Activated CD4-positive, alpha-beta memory T cell treated with anti-CD3 and anti-CD28 coated beads for 36 hours (primary cell): Measurements from ENCODE around the gene FZD4. TPM values are rescaled to one million over a fixed set of nuclear protein-coding genes. Genes with fewer than 3 reads are reported as not detected.
"Not testable (repeated sequence)": the region's sequence is repeated elsewhere in the genome, so short reads cannot be mapped to it uniquely, and the experiment has no call there.

Source experiments
- CTCF ChIA-PET: fragments of 350-600 bp; sonication (Branson Sonifier 250); formaldehyde crosslinking; loops from one replicate; lab custom pipeline; 2021; ENCODE audit warnings: antibody characterized with exemption, inconsistent platforms; lab: Charles Lee
- POLR2A ChIA-PET: fragments of 350-600 bp; sonication (Branson Sonifier 250); formaldehyde crosslinking; loops from one replicate; lab custom pipeline; 2021; ENCODE audit warnings: antibody characterized with exemption; lab: Charles Lee
- DNase-seq: peaks from one replicate; pipeline ENCODE4 v3.0.0-alpha.2; 2020
- H3K27ac Mint-ChIP-seq: one replicate; pipeline ENCODE4 v1.8.0; 2021; ENCODE audit warnings: mixed read lengths
- H3K27me3 Mint-ChIP-seq: one replicate; pipeline ENCODE4 v1.8.0; 2021; ENCODE audit warnings: mixed read lengths
- H3K36me3 Mint-ChIP-seq: one replicate; pipeline ENCODE4 v1.8.0; 2021; ENCODE audit warnings: mixed read lengths
- H3K4me1 Mint-ChIP-seq: one replicate; pipeline ENCODE4 v1.8.0; 2021; ENCODE audit warnings: low read depth, mixed read lengths
- H3K4me3 Mint-ChIP-seq: one replicate; pipeline ENCODE4 v1.8.0; 2021; ENCODE audit warnings: mild to moderate bottlenecking, mixed read lengths
- H3K9me3 Mint-ChIP-seq: one replicate; pipeline ENCODE4 v1.8.0; 2021; ENCODE audit warnings: mixed read lengths
- intact Hi-C: fragments of 100-400 bp; cut with micrococcal nuclease; formaldehyde crosslinking; loops from one replicate; pipeline ENCODE4 v1.15.1; 2023
- total RNA-seq, 2 experiments: library from RNA; stranded (reverse); gene quantifications; one replicate each; pipeline ENCODE4 v1.2.3, GENCODE V29; 2021

The FZD4 gene
- total RNA-seq, 2 experiments from 2014 or later, result 0.33 to 0.36 TPM

DNA sequence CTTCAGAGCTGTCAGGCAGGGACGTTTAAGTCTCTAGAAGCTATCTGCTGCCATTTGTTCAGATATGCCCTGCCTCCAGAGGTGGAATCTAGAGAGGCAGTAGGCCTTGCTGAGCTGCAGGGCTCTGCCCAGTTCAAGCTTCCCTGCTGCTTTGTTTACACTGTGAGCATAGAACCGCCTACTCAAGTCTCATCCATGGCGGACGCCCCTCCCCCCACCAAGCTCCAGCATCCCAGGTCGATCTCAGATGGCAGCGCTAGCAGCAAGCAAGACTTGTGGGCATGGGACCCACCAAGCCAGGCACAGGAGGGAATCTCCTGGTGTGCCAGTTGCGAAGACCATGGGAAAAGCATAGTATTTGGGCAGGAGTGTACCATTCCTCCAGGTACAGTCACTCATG lies 12.4 kb upstream of the FZD4 start:
- peaks cover 20% of the 10 kb centered on the region for H3K27me3 Mint-ChIP-seq
- DNase-seq, POLR2A ChIA-PET, H3K36me3 Mint-ChIP-seq, intact Hi-C loops, H3K27ac Mint-ChIP-seq, H3K9me3 Mint-ChIP-seq, CTCF ChIA-PET, H3K4me3 Mint-ChIP-seq, H3K4me1 Mint-ChIP-seq: not testable (repeated sequence)

DNA sequence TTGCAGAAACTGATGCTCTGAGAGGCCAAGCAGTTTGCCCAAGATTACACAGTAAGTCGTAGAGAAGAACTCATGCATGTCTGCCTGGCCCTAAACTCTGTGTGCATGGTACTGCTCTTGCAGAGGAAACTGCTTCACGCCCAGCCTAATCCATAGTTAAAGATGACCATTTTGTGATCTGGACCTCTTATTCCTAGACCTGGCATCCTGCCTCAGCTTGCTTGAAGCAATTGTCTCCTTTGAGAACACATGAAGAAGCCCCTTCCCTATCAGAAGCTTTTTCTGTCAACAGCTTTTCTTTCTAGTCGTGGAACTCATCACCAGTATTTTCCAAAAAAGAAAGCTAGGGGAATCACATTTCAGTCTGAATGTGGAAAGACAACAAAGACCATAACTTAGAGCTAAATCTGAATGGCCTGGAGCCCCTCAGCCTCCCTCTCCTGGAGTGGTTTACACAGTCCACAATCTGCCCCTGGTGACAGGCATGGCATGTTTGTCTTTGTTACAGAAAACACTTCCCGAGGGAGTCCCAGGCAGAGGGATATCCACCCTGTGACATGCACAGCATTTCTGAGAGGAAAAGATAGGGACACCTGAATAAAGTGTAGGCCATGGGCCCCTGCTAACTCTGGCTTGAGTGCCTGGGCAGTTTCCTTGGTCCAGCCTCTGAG lies 2.9 kb upstream of the FZD4 start:
- Mint-ChIP-seq H3K27me3 (peaks cover 34% of the 10 kb centered on the region), H3K4me1 (peaks cover 9% of the 10 kb centered on the region), H3K4me3 (no peak overlapping the region), H3K9me3 (no peaks in the 10 kb centered on the region), H3K36me3 (no peaks in the 10 kb centered on the region), H3K27ac (no peak overlapping the region)
- CTCF ChIA-PET, result interaction anchor here (0.8 to 1.6 kb wide), 2 partner anchors 19 to 34 kb away, joined by 3 to 6 read pairs; no protein-coding TSS in a partner anchor
- POLR2A ChIA-PET, result no interaction called here
- intact Hi-C loops, result no loop called here
- DNase-seq, result no peak

DNA sequence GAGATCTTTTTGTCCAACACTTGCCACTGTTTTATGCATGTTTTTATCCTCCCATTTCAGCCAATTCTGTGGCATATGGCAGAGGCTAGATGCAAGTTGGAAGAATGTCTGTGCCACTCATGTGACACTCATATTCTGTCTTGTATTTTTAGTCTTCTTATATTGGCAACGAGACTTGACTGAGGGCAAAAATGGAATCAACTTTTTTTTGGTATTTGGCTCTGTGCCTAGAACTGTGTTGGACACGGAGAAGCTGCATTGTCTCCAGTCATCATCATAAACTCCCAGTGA lies 1.7 kb upstream of the FZD4 start:
- peaks cover 31% of the 10 kb centered on the region for H3K27me3 Mint-ChIP-seq
- CTCF ChIA-PET, result interaction anchor here (3.3 kb wide), 1 partner anchor 18 kb away, joined by 18 read pairs; no protein-coding TSS in a partner anchor
- POLR2A ChIA-PET, result no interaction called here
- intact Hi-C loops, result no loop called here
- no peak overlapping the region for H3K27ac Mint-ChIP-seq
- no peaks in the 10 kb centered on the region for H3K9me3 Mint-ChIP-seq
- H3K36me3 Mint-ChIP-seq, result no peaks in the 10 kb centered on the region
- H3K4me3 Mint-ChIP-seq, result no peak overlapping the region
- no peak for DNase-seq
- peaks cover 9% of the 10 kb centered on the region for H3K4me1 Mint-ChIP-seq

DNA sequence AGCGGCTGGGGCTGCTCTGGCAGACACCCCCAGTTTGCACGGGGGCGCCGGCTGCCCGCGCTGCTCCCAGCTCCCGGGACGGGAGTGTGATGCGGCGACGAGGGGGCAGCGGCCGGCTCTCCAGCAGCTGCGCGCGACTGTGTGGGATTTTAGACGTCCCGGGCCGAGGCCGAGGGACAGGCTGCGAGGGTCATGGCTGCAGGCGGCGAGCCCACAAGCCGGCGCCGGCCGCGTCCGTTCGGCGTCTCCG lies 159 bp downstream of the FZD4 start:
- Mint-ChIP-seq H3K9me3 (no peaks in the 10 kb centered on the region), H3K4me3 (no peak overlapping the region), H3K27ac (no peak overlapping the region), H3K36me3 (no peaks in the 10 kb centered on the region), H3K4me1 (peaks cover 9% of the 10 kb centered on the region), H3K27me3 (peaks cover 34% of the 10 kb centered on the region)
- intact Hi-C loops, result loop anchor here (2.0 kb wide), 1 partner anchor 82 kb away; the partner anchor contains the start of gene TMEM135
- no peak for DNase-seq
- POLR2A ChIA-PET, result no interaction called here
- CTCF ChIA-PET, result interaction anchor here (0.6 to 3.3 kb wide), 5 partner anchors 9 to 281 kb away, joined by 3 to 18 read pairs (median 5); no protein-coding TSS in a partner anchor

DNA sequence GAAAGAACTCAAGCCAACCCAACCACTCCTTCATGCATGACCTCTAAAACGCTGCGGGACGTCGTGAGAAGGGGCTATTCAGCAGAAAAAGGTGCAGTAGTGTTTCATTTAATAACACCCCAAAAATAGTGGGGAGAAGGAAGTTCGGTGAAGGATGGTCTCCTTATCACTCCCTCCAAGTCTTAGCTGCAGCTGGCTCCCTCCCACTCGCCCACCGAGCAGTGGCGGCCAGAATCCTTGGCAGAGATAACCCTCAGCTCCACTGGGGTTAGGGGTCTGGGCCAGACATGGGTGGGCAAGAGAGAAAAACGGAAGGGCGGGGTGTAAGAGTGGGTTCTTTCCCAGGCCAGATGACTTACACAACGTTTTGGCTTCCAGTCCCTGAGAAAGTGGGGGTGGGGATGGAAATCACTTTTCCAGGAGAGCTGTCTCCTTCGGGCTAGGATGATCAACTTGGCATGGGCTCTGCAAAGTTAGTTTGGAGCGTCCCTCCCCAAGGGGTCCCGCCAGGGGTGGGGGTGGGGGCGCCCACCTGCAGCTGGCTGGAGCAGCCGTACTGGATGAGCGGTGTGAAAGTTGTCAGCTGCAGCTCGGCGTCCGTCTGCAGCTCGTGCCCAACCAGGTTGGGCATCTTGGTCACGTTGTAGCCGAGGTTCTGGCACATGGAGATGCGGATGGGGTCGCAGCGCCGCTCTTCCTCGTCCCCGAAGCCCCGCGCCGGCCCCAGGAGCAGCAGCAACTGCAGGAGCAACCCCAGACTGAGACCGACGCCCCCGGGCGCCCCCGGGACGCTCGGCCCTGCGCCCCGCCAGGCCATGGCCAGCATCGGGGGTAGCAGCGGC lies 705 bp downstream of the FZD4 start:
- no peaks in the 10 kb centered on the region for H3K9me3 Mint-ChIP-seq
- H3K27me3 Mint-ChIP-seq, result peaks cover 34% of the 10 kb centered on the region
- H3K27ac Mint-ChIP-seq, result no peak overlapping the region
- POLR2A ChIA-PET, result no interaction called here
- CTCF ChIA-PET, result interaction anchor here (0.6 to 3.3 kb wide), 5 partner anchors 9 to 282 kb away, joined by 3 to 18 read pairs (median 5); no protein-coding TSS in a partner anchor
- H3K4me1 Mint-ChIP-seq, result peaks cover 9% of the 10 kb centered on the region
- intact Hi-C loops, result loop anchor here (2.0 kb wide), 1 partner anchor 82 kb away; the partner anchor contains the start of gene TMEM135
- peak overlapping the region; percentile 49 for H3K4me3 Mint-ChIP-seq
- DNase-seq, result no peak
- no peaks in the 10 kb centered on the region for H3K36me3 Mint-ChIP-seq

DNA sequence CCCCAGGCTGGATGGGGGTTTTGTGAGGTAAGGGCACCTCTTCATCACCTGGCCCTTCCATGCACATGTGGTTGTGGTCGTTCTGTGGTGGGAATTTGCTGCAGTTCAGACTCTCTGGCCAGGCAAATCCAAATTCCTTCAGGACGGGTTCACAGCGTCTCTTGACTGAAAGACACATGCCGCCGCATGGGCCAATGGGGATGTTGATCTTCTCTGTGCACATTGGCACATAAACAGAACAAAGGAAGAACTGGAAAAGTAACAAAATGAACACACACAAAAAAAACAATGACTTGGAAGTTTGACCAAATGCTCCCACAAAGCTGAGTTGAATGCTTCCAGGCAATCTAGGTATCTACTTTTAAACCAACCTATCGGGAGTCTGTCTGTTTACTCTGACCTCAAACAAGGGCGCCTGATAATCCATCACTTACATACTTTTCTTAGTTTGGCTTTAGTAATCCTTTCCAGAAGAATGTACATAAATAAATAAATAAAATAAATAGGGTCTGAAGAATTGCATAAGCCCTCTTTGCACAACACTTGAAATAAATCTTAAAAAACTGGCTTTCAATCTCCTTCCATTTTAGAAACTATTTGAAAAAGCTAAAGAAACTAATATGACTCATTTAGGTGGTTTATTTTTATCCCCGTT lies 2.8 kb downstream of the FZD4 start:
- H3K36me3 Mint-ChIP-seq, result no peaks in the 10 kb centered on the region
- peaks cover 29% of the 10 kb centered on the region for H3K27me3 Mint-ChIP-seq
- H3K4me1 Mint-ChIP-seq, result peaks cover 9% of the 10 kb centered on the region
- H3K27ac Mint-ChIP-seq, result no peak overlapping the region
- ChIA-PET CTCF (interaction anchor here (1.2 kb wide), 1 partner anchor 17 kb away, joined by 4 read pairs; no protein-coding TSS in a partner anchor), POLR2A (no interaction called here)
- no peak overlapping the region for H3K4me3 Mint-ChIP-seq
- H3K9me3 Mint-ChIP-seq, result no peaks in the 10 kb centered on the region
- DNase-seq, result no peak
- intact Hi-C loops, result no loop called here

DNA sequence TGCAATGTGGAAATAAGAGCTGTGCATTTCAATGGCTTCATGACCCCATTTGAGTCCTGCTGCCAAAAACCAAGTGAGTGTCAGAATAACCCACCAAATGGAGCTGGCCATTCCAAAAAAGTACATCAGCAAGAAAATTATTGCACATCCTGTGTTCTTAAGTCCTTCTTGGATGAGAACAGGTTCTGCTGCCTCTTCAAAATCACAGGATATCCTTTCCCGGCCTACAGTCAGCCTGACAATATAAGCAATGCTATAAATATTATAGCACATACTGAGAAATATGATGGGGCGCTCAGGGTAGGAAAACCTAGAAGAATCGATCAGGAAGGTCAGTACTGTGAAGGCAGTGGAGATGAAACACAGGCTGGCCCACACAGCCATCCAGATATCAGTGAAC lies 3.5 kb downstream of the FZD4 start:
- Mint-ChIP-seq H3K4me3 (no peak overlapping the region), H3K27me3 (peaks cover 25% of the 10 kb centered on the region), H3K4me1 (peaks cover 9% of the 10 kb centered on the region), H3K9me3 (no peaks in the 10 kb centered on the region), H3K27ac (no peak overlapping the region), H3K36me3 (no peaks in the 10 kb centered on the region)
- ChIA-PET CTCF (no interaction called here), POLR2A (no interaction called here)
- intact Hi-C loops, result no loop called here
- no peak for DNase-seq

DNA sequence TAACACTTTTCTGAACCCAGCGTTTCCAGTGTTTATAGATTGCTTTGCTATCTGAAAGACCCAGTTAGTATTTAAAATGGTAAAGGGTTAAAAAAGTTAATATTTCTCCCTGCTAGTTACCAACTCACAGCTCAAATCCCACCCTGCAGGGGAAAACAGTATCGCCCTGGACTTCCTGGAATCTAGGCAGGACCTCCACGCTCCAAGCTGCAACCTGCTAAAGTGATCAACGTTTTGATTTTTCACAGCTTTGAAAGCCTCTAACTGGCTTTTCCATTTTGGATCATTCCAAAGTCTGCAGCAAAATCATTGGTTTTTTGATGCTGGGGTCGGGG lies 4.6 kb downstream of the FZD4 start:
- POLR2A ChIA-PET, result no interaction called here
- intact Hi-C loops, result no loop called here
- Mint-ChIP-seq H3K27ac (no peak overlapping the region), H3K27me3 (peaks cover 16% of the 10 kb centered on the region), H3K4me3 (no peak overlapping the region), H3K4me1 (peaks cover 5% of the 10 kb centered on the region), H3K9me3 (no peaks in the 10 kb centered on the region), H3K36me3 (no peaks in the 10 kb centered on the region)
- CTCF ChIA-PET, result interaction anchor here (1.8 kb wide), 1 partner anchor 12 kb away, joined by 10 read pairs; no protein-coding TSS in a partner anchor
- DNase-seq, result no peak

DNA sequence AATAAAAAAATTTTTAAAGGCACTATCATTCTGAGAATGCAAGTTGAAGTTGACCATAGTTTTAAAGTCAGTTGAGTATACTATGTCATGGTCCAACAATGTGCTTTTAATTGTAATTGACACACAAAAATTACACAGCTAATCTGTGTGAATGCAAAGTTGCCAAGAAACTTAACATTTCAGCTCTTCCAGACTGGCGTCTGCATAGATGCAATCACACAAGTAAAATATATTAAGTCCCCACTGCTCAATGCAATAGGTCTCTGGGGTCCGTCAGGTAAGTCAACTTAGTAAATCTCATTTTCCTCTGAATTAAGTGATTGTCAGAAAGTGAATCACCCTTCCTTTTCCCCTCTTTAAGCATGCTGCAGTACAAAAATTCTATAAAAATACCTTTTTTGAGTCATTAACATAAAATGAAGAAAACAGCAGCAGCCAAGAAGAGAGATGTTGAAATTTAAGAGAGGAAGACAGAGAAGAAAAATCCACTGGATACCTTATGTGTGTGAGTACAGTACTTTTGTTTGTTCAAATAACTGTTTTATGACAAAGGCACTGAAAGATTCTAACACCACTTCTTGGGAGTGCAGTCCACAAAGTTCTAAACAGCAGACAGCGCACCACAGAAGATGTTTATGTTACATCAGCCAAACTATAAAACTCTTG lies 5.1 kb downstream of the FZD4 start:
- Mint-ChIP-seq H3K4me3 (no peak overlapping the region), H3K27me3 (peaks cover 14% of the 10 kb centered on the region), H3K36me3 (no peaks in the 10 kb centered on the region), H3K9me3 (no peaks in the 10 kb centered on the region), H3K4me1 (peaks cover 5% of the 10 kb centered on the region), H3K27ac (no peak overlapping the region)
- DNase-seq, result no peak
- ChIA-PET POLR2A (no interaction called here), CTCF (interaction anchor here (1.8 kb wide), 1 partner anchor 11 kb away, joined by 10 read pairs; no protein-coding TSS in a partner anchor)
- intact Hi-C loops, result no loop called here

DNA sequence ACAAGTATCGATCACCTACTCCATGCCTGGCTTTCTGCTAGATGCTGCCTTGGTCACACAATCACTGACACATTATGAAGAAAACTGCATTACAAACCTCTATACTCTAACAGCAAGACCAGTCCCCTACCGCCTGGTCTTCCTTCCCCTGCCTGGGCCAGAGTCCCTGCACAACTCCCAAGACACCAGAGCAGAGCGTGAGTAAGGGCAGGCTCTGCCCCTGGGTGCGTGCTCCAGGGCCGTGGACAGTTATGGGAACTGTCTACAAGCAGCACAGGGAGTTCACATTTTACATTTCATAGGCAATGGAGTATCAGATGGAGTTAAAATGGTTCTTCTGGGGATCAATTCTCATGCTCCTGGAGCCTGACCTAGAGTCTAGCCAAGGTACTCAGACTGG lies 6.5 kb downstream of the FZD4 start:
- Mint-ChIP-seq H3K9me3 (no peaks in the 10 kb centered on the region), H3K27ac (no peak overlapping the region), H3K4me3 (no peak overlapping the region), H3K4me1 (no peaks in the 10 kb centered on the region), H3K27me3 (peaks cover 5% of the 10 kb centered on the region), H3K36me3 (no peaks in the 10 kb centered on the region)
- CTCF ChIA-PET, result no interaction called here
- intact Hi-C loops, result no loop called here
- POLR2A ChIA-PET, result no interaction called here
- DNase-seq, result no peak

DNA sequence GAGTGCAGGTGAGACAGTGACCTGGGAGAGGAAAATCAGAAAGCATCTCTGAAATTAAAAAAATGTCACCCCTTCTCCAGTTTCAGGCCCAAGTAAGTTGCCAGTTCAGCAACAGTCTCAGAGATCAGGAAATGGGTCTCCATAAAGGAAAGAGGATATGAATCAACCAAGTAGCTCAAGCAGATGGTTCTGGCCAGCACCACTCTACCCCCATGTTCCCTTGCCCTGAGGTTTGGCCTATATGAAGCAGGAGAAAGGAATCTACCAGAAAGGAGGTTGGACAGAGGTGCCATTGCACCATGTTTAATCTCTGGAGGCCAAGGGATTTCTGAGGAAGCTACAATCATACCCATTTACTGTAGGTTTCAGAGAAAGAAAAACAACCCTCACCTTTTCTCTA lies 7.7 kb downstream of the FZD4 start:
- POLR2A ChIA-PET, result no interaction called here
- CTCF ChIA-PET, result interaction anchor here (0.7 to 2.4 kb wide), 2 partner anchors 9 to 341 kb away, joined by 5 to 11 read pairs; no protein-coding TSS in a partner anchor
- no peak overlapping the region for H3K27ac Mint-ChIP-seq
- no peaks in the 10 kb centered on the region for H3K4me1 Mint-ChIP-seq
- H3K27me3 Mint-ChIP-seq, result peaks cover 3% of the 10 kb centered on the region
- H3K4me3 Mint-ChIP-seq, result no peak overlapping the region
- intact Hi-C loops, result no loop called here
- H3K9me3 Mint-ChIP-seq, result no peaks in the 10 kb centered on the region
- DNase-seq, result no peak
- no peaks in the 10 kb centered on the region for H3K36me3 Mint-ChIP-seq

DNA sequence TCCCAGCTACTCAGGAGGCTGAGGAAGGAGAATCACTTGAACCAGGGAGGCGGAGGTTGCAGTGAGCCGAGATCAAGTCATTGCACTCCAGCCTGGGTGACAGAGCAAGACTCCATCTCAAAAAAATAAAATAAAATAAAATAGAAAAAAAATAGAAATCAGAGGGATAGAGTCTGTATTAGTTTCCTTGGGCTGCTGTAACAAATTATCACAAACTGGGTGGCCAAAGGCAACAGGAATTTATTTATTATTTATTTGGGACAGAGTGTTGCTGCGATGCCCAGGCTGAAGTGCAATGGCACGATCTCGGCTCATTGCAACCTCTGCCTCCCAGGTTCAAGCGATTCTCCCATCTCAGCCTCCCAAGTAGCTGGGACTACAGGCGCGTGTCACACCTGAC lies 11.7 kb downstream of the FZD4 start:
- CTCF ChIA-PET, H3K27me3 Mint-ChIP-seq, POLR2A ChIA-PET, DNase-seq, H3K9me3 Mint-ChIP-seq, H3K4me1 Mint-ChIP-seq, H3K4me3 Mint-ChIP-seq, H3K36me3 Mint-ChIP-seq, H3K27ac Mint-ChIP-seq, intact Hi-C loops: not testable (repeated sequence)
